Iris pigment epithelial cell (primary cell): ENCODE results near the gene GALNS.
A peak's percentile ranks its signal among the peaks of the same experiment; 100 is the strongest.
"Not testable (repeated sequence)": the region's sequence is repeated elsewhere in the genome, so short reads cannot be mapped to it uniquely, and the experiment has no call there.

Experiments used
- DNase-seq: peaks from one replicate; pipeline ENCODE4 v3.0.0-alpha.2; 2011; ENCODE audit warnings: low read depth

Gene GALNS

GRCh38 chr16:88856828-88857727 lies at the start of gene GALNS, which contains the start of gene TRAPPC2L:
Gene GALNS, minus strand, starts transcription at chr16:88856947. Its CDS starts 70 bp downstream, at chr16:88856877.
Gene TRAPPC2L, plus strand, starts transcription at chr16:88857127. Its CDS starts 24 bp downstream, at chr16:88857151.
- DNase-seq, result peak; percentile 92

DNA sequence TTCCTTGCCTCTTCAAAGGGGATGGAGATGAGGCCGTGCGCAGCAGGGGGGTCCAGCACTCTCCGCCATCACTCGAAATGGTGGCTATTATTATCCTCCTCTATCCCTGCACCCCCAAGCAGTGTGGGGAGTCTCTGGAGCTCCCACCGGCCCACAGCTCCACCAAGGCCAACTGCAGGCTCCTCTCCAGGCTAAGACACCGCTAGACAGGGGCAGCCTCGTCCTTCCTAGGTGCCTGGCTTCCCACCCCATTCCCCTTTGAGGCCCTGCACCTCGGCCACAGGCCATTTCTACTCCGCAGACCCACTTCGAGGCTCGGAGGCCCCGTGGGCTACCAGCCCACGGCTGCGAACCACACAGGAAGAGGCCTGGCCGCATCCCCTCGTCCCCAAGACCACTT lies 49.3 kb upstream of the GALNS start:
- DNase-seq, result no peak

GRCh38 chr16:88905563-88905962 lies 48.8 kb upstream of the GALNS start:
- DNase-seq, result peak; percentile 8

DNA sequence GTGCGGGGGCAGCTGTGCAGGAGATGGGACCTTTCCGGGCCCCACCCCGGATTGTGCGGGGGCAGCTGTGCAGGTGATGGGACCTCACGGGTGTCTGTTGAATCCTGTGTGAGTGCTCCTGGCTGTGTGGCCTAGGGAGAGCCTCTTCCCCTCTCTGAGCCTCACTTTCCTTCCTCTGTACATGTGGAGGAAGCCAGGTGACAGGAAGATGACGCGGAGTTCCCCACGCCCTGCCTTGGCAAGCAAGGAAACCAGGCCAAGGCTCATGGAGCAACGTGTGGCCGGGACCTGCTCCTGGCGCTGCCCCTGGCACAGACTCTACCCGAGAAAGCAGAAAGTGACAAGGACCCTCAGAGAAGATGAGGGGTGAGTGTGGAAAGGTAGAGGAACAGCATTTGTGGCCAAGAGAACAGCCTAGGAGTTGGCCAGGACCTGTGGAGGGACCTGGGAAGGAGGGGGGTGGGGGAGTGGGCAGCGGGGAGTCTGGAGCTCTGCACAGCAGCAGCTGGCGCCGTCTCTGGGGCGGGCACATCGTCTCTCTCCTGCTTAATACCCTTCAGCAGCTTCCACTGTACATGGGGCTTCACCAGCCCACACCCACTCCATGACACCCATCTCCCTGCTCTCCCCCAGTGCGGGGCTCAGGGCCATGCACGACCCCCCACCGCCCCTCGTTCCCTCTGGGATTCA lies 48.1 kb upstream of the GALNS start:
- no peak for DNase-seq

GRCh38 chr16:88903267-88903666 lies 46.5 kb upstream of the GALNS start:
- no peak for DNase-seq

DNA sequence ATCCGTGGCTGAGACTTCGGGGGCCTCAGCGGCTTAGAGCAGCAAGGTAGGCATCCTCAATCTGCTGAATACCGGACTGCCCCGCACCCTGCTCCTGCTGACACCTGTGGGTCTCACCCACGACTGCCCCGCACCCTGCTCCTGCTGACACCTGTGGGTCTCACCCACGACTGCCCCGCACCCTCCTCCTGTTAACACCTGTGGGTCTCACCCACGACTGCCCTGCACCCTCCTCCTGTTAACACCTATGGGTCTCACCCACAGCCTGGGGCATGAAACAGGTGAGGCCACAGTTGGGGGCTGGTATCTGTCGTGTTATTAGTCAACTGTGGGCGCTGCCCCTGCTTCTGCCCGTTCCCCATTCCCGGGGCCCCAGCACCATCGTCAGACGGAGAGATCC lies 46.0 kb upstream of the GALNS start:
- DNase-seq, result no peak

DNA sequence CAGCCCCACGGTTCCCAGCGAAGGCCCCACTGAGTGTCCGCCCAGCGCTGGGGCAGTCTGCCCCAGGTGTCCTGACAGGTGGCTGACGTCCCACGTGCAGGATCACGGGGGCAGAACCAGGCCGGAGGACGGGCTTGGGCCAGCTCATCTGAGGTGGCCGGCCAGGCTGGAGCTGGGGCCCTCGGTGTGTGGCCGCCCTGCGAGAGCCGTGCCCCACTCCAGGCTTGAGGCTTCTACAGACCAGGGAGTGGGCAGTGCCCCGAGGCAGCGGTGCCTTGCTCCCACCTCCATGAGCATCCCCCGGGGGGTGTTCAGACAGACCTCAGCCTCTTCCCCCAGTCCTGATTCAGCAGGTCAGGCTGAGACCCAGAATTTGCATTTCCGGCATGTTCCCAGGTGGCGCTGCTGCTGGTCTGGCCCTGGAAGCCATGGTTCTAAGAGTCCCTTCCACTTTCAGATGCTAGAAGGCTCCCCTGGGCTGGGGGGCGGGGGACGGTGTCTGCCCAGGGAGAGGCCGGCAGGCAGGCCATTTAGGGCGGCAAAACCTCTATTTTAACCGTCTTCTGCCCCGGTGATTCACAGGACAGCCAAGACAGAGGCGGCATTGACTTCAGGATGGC lies 45.1 kb upstream of the GALNS start:
- no peak for DNase-seq

DNA sequence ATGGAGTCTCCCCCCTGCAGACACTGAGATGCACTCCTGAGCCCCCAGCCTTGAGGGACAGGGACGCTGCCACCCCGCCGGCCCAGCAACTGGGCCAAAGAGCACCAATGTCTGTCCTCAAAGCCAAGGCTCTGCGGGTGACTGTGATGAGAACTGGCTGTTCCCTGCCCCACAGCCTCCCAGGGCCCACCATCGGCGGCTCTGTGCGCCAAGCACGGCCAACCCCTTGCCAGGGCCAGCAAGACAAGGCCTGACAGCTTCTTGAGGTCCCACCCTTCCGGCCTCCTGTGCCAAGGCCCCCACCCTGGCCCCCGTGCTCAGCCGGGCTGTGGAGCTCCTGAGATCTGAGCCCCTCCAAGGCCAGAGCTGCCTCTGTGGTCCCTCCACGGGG lies 43.9 kb upstream of the GALNS start:
- no peak for DNase-seq

GRCh38 chr16:88899901-88900661 lies 43.3 kb upstream of the GALNS start:
- DNase-seq, result no peak

- DNase-seq, result no peak
Measured at GRCh38 chr16:88897696-88898425, 41.1 kb upstream of the GALNS start.

DNA sequence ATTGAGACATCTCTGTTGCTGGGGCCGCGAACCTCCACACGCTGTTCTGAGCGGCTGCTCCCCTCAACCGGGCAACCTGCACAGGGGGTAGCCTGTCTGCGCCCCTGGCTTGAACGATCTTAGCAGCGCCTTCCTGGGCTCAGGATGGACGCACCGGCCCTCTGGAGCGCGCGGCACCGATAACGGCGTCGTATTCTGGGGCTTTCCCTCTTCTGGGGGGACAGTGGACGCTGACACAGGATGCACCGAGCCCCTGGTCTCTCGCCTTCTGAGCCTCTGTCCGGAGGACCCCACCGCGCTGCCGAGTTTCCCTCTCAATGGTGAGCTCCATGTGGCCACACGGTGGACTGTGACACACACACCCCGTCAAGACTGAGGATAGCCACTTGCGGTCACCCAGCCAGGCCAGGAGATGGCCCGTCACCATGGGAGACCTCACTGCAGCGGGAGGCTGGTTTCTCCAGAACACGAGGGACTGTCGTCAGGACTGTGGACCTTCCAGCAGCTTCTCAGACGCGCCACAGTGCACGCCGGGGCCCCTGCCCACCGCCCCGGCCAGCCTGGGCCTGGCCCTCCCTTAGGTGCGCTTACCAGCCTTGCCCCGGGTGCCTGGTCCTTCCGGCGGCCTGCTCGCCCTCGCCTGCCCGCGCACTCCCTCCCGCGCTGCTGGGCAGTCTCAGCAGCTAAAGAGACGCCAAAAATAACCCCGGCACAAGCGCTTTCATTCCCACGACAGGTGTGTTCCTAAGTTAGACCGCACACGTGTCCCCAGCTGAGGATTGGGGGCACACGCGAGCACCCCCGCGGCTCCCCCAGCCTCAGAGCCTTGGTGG lies 39.7 kb upstream of the GALNS start:
- DNase-seq, result no peak

DNA sequence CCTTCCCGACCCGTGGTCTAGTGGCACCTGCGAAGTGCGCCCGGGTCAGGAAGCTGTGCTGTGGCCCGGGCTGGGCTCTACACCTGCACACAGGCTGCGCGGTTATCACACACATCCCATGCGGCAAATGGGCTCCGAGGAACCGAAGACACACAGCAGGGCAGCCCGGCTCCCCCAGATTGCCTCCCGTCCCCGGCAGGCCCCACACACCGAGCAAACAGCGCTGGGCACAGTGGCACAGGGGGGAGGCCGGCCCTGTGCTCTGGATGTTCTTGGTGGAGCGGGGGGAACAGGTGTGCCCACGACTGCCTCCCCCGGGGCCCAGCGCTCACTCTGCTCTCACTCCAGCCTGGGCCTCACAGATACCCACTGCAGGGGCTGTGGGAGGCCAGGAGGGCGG lies 38.6 kb upstream of the GALNS start:
- no peak for DNase-seq

DNA sequence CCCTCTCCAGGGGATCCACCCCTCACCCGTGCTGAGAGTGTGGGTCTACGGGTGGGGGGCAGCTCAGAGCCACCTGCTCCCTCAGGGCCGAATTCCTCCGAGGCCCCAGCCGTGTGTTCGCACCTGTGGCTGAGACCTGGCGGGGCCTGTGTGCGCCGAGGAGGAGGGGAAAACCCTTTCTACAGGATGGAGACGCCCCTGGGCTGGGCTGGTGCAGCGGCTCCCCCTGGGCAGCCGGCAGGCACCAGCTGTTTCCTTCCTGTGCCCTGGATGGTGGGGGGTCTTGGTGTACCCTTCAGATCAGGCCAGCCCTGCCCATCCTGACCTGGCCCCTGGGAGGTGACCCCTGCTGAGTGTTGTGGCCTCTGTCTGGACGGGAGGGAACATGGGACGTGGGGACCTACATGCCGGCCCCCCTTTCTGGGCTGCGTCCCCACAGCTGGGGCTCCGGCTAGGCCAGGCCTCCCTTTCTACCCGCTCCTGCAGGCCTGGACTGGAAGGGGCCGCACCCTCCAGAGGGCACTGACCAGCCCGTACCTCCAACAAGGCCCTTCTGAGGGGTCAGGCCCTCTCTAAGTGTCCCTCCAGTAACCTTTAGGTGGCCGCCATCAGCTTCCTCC lies 38.0 kb upstream of the GALNS start:
- no peak for DNase-seq

- DNase-seq, result not testable (repeated sequence)
Measured at GRCh38 chr16:88894266-88894665, 37.5 kb upstream of the GALNS start.

- DNase-seq, result no peak
Measured at GRCh38 chr16:88893127-88893968, 36.6 kb upstream of the GALNS start.

DNA sequence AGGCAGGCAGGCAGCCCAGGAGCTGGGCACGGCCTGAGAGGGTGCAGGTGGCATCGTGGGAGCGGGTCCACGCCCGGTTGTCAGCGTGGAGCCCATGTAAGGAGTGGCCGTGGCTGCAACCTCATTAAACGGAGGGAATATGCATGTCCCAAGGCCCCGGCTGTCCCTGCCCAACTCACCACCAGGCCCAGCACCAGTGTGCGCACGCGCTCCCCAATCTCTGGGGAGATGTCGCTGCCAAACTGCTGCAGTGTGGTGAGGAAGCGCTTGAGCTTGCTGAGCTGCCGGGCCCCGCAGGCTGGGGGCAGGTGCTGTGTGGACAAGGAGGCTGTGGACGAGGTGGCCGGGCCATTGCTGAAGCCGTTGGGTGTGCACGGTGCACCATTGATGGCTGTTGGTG lies 35.3 kb upstream of the GALNS start:
- no peak for DNase-seq

GRCh38 chr16:88891083-88891482 lies 34.3 kb upstream of the GALNS start:
- no peak for DNase-seq

- not testable (repeated sequence) for DNase-seq
Measured at GRCh38 chr16:88889702-88890352, 33.1 kb upstream of the GALNS start.
